Measurements from ENCODE around the gene TMEM260.

- TF ChIP-seq CTCF (IDR thresholded peaks at IDR 0.05; ENCODE audit: poor library complexity) = no peak
- no peak for TF ChIP-seq EZH2phosphoT487 (IDR thresholded peaks at IDR 0.05; ENCODE audit: low read depth, severe bottlenecking, unreplicated experiment)
- no peak for TF ChIP-seq EZH2 (IDR thresholded peaks at IDR 0.05; ENCODE audit: borderline replicate concordance)
Measured at GRCh38 chr14:56554301-56554700, 25.3 kb upstream of the TMEM260 start.

Data from hepatocyte (in vitro differentiated cells).